ENCODE measurements around the gene TSPAN19. TPM values are rescaled to one million over a fixed set of nuclear protein-coding genes. Genes with fewer than 3 reads are reported as not detected.

TSPAN19 gene
- total and polyA plus RNA-seq, 7 donors, result 0.04 to 0.06 TPM; not detected in 5

- TF ChIP-seq CTCF (IDR thresholded peaks at IDR 0.05), result peak; percentile 55
- WGBS, 3 donors, result 49 to 54% (median 51%) methylated on average over 2 of the region's 2 CpGs
Measured at GRCh38 chr12:85057370-85057963, 21.4 kb upstream of the TSPAN19 start.

GRCh38 chr12:85043829-85044228 lies 7.8 kb upstream of the TSPAN19 start:
- no peak overlapping the region for H3K4me3 ChIP-seq
- H3K27me3 ChIP-seq (ENCODE audit: insufficient read depth in 3 of 3, low read length in 2 of 3), result no peaks in the 10 kb centered on the region
- H3K27ac ChIP-seq, result no peak overlapping the region
- no peak for TF ChIP-seq CTCF (IDR thresholded peaks at IDR 0.05)
- ATAC-seq (no peak), DNase-seq (no peak)
- intact Hi-C loops (cut with DNase I), result loop anchor here in 1 of 2 donors (1.0 kb wide), 1 partner anchor 21 kb away; no protein-coding TSS in a partner anchor
- H3K36me3 ChIP-seq (ENCODE audit: insufficient read depth in 1 of 2, low read depth in 1 of 2), result no peaks in the 10 kb centered on the region
- no peaks in the 10 kb centered on the region for H3K9me3 ChIP-seq
- H3K4me1 ChIP-seq, result no peaks in the 10 kb centered on the region

More at GRCh38 chr12:85057370-85057963, 21.4 kb upstream of the TSPAN19 start:
- no peaks in the 10 kb centered on the region for H3K4me1 ChIP-seq
- no peak overlapping the region for H3K27ac ChIP-seq
- DNase-seq (no peak), ATAC-seq (peak in 1 of 4 donors; percentile 51)
- H3K27me3 ChIP-seq (ENCODE audit: insufficient read depth in 3 of 3, low read length in 2 of 3), result no peaks in the 10 kb centered on the region
- intact Hi-C loops (cut with DNase I), result no loop called here
- no peaks in the 10 kb centered on the region for H3K9me3 ChIP-seq
- no peak overlapping the region for H3K4me3 ChIP-seq
- H3K36me3 ChIP-seq (ENCODE audit: insufficient read depth in 1 of 2, low read depth in 1 of 2), result no peaks in the 10 kb centered on the region

- Histone ChIP-seq H3K4me1 (no peaks in the 10 kb centered on the region), H3K36me3 (ENCODE audit: insufficient read depth in 1 of 2, low read depth in 1 of 2) (no peaks in the 10 kb centered on the region), H3K9me3 (no peaks in the 10 kb centered on the region), H3K27me3 (ENCODE audit: insufficient read depth in 3 of 3, low read length in 2 of 3) (no peaks in the 10 kb centered on the region), H3K4me3 (no peak overlapping the region), H3K27ac (no peak overlapping the region)
- ATAC-seq (no peak), DNase-seq (no peak)
- intact Hi-C loops (cut with DNase I), result no loop called here
- no peak for TF ChIP-seq CTCF (IDR thresholded peaks at IDR 0.05)
- 30 to 38% (median 37%) methylated on average over 1 of the region's 1 CpG for WGBS, 3 donors
Measured at GRCh38 chr12:85041395-85041794, 5.3 kb upstream of the TSPAN19 start.

GRCh38 chr12:85036733-85037132 lies 656 bp upstream of the TSPAN19 start:
- TF ChIP-seq CTCF (IDR thresholded peaks at IDR 0.05), result no peak
- no peaks in the 10 kb centered on the region for H3K4me1 ChIP-seq
- intact Hi-C loops (cut with DNase I), result no loop called here
- H3K27me3 ChIP-seq (ENCODE audit: insufficient read depth in 3 of 3, low read length in 2 of 3), result no peaks in the 10 kb centered on the region
- H3K9me3 ChIP-seq, result no peaks in the 10 kb centered on the region
- WGBS, 3 donors, result 12 to 21% (median 17%) methylated on average over 3 of the region's 3 CpGs
- no peak for DNase-seq
- ATAC-seq, result peak in 1 of 4 donors; percentile 53
- H3K4me3 ChIP-seq, result peak overlapping the region; percentile 65
- H3K36me3 ChIP-seq (ENCODE audit: insufficient read depth in 1 of 2, low read depth in 1 of 2), result no peaks in the 10 kb centered on the region
- no peak overlapping the region for H3K27ac ChIP-seq

- Histone ChIP-seq H3K36me3 (ENCODE audit: insufficient read depth in 1 of 2, low read depth in 1 of 2) (no peaks in the 10 kb centered on the region), H3K27me3 (ENCODE audit: insufficient read depth in 3 of 3, low read length in 2 of 3) (peaks cover 0 to 2% (median 0%) of the 10 kb centered on the region in 3 donors), H3K4me3 (no peak overlapping the region), H3K4me1 (no peaks in the 10 kb centered on the region), H3K9me3 (no peaks in the 10 kb centered on the region), H3K27ac (no peak overlapping the region)
- no peak for ATAC-seq
- intact Hi-C loops (cut with DNase I), result loop anchor here (2.0 to 5.0 kb wide), 2 partner anchors 152 to 155 kb away; no protein-coding TSS in a partner anchor
- no peak for DNase-seq
- peak; percentile 50 for TF ChIP-seq CTCF (IDR thresholded peaks at IDR 0.05)
Measured at GRCh38 chr12:85029456-85029855, 6.6 kb downstream of the TSPAN19 start.
